CD4-positive, alpha-beta T cell treated with Interleukin-12 subunit alpha and Interleukin-12 subunit beta, for 1 hour (primary cell): ENCODE results near the gene DENND5A.

Experiments used
- DNase-seq: peaks from one replicate; pipeline ENCODE4 v3.0.0-alpha.2; 2020

Gene DENND5A

DNA sequence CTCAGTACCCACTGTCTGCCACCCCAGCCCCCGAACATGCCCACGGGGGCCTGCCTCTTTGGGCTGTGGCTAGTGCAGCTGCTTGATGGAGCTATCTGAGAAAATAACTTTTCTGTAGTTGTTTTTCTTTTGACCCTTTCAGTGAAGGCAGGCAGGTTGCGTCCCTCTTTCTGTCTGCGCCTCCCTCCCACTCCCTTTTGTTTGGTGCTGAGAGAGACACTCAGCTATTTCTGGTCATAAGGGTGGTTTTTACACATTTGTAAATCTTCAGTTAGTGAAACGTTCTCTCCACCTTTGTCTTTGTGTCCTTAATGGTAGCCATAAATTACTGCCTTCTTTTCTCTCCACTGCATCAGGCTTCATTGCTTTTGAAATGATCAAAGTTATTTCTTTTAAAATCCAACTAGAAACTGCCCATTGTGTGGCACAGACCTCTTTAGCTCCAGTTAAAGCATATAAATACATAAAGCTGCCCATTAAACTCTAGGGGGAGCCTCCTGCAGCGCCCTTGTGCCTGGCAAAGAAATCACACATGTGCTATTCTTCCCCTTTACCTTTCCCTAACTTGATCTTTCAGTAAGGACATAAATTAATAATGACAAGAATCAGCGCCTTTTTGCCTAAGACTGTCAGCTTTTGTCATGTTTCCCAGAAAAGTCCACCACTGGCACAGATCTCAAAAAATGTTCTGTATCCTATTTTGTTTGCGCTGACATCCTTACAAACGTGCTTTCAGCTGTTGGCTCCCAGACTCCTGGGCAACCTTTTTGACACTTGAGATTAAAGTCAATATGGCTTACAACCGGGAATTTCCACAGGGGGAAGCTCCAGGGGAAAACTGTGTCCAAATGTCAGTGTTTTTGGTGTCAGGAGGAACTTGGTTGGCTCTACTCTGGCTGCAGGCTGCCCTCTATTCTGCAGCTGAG, 172.0 kb downstream of the DENND5A start:
- no peak for DNase-seq

DNA sequence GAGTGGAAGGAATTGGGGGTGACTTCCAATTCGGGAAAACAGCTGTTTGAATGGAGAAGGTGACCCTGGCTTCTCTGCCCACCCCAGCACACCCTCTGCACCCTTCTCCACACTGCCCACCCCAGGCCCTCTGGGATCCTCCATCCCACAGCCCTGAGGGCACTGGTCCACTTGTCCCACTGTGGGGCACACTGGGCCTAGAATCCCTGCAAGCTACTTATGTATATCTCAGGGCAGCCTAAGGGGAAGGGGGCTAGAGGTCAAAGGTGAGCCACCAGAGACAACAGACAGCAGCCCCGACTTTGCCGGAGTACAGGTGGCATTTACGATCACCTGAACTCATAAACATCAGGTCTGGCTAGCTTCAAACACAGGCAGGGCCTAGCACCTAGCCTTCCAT, 173.1 kb downstream of the DENND5A start:
- no peak for DNase-seq

DNA sequence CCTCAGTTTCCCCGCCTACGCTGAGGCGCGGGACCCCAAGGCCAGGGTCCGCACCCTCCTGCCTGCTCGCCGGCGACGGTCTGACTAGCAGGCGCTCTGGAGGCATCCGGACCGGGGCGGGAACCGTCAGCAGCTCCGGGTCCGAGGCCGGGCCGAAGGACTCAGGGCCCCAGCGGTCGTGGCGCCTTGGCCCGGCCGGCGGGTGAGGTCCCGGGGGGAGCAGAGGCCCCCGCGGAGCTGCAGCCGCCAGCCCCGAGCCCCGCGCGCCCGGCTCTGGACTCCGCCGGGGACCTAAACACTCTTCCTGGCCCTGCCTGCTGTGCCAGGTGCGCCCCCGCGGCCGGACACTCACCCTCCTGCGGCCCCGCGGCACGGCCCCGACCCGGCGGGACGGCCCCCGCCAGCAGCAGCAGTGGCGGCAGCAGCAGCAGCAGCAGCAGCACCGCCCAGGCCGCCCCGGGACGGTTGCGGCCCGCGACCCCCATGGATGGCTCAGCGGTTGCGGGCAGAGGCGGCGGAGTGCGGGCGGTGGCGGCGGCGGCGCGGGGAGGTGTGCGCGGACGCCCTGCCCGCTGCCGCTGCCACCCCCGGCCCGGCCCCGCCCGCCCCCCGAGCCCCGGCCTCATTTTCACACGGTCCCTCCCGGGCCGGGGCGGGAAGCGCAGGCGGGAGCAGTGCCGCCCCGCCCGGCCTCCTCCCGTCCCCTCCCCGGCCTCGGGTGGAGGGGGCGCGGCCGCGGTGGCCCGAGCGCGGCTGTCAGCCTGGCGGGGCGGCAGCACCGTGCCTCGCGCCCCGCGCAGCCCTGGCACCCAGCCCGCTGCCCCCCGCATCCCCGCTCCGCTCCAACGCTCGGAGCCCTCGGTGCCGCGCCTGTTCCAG, 173.9 kb downstream of the DENND5A start, which contains the start of gene SCUBE2:
TSS of gene SCUBE2 (minus strand) at position 556 of the 879 bp plus-strand sequence. CDS start at position 485, 71 bp downstream.
- no peak for DNase-seq

DNA sequence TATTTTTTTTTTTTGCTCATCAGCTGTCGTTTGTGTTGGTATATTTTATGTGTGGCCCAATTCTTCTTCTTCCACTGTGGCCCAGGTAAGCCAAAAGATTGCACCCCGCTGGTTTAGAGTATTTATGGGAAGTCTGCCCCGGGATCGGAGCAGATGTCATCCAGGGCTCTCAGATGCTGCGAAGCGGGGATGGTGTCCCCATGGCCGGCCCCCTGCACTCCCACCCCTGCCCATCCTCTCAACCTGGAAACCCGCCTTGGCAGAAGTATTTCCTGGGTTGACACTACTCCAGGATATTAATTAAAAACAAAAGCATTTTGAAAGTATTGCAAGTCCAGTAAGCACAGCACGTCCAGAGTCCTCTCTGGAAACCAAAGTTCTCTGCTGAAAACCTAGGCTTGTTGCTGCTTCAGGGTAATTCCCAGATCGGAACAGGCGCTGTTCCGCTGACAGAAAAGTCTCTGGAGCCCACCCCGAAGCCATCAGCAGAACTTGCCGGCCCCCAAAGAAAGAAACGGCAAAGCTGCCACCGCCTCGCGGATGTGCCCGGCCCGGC, 174.6 kb downstream of the DENND5A start:
- no peak for DNase-seq

DNA sequence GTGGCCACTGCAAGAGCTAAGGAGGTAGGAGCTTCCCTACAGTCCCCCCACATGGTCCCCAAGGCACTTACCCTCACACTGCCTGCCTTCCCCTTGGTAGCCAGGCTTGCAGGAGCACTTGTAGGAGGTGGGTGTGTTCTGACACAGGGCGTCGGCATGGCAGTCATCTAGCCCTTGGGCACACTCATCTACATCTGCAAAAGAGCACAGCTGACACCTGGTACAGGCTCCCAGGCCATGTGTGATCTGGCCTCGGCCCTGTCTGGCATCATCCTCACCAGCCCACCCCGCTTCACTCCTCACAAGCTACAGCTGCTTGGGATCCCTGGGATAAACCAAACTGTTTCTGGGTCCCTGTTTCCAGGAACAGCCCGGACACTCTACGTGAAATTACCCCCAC, 175.5 kb downstream of the DENND5A start:
- no peak for DNase-seq

DNA sequence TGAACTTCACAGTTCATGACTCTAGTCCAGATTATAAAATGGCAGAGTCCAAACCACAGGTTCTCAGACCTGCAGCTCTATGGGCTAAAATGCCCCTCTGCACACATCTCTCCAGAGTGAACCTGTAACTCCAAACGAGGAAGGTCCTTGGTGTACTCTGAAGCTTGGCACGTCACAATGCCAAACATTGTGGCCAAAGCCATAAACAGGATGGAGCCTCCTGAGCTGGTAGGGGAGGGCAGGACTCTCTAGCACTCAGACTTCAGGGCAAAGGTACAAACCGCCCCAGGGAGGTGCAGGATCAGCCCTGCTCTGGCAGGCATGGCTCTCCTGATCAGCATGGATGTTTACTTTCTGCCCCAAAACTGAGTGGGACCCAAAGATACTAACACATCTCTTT, 176.1 kb downstream of the DENND5A start:
- no peak for DNase-seq
